ENCODE data around the gene PARD3.
"Not testable (repeated sequence)": the region's sequence is repeated elsewhere in the genome, so short reads cannot be mapped to it uniquely, and the experiment has no call there.

Gene PARD3

GRCh38 chr10:34373211-34373610 lies 441.9 kb downstream of the PARD3 start:
- no peak for DNase-seq

- DNase-seq = no peak
Measured at GRCh38 chr10:34372509-34372908, 442.6 kb downstream of the PARD3 start.

GRCh38 chr10:34370126-34370525 lies 445.0 kb downstream of the PARD3 start:
- DNase-seq = no peak

- DNase-seq = no peak
Measured at GRCh38 chr10:34369120-34369519, 446.0 kb downstream of the PARD3 start.

- DNase-seq = no peak
Measured at GRCh38 chr10:34364253-34365037, 450.7 kb downstream of the PARD3 start.

GRCh38 chr10:34360984-34361383 lies 454.1 kb downstream of the PARD3 start:
- DNase-seq = no peak

GRCh38 chr10:34359435-34359813 lies 455.7 kb downstream of the PARD3 start:
- no peak for DNase-seq

- DNase-seq = no peak
Measured at GRCh38 chr10:34358729-34359434, 456.2 kb downstream of the PARD3 start.

- DNase-seq = no peak
Measured at GRCh38 chr10:34356463-34356862, 458.6 kb downstream of the PARD3 start.

GRCh38 chr10:34353530-34353929 lies 461.6 kb downstream of the PARD3 start:
- DNase-seq = not testable (repeated sequence)

GRCh38 chr10:34352599-34353204 lies 462.4 kb downstream of the PARD3 start:
- not testable (repeated sequence) for DNase-seq

GRCh38 chr10:34351161-34351560 lies 463.9 kb downstream of the PARD3 start:
- no peak for DNase-seq

- no peak for DNase-seq
Measured at GRCh38 chr10:34348917-34349485, 466.1 kb downstream of the PARD3 start.

- no peak for DNase-seq
Measured at GRCh38 chr10:34348021-34348420, 467.1 kb downstream of the PARD3 start.

- DNase-seq = no peak
Measured at GRCh38 chr10:34347131-34347530, 468.0 kb downstream of the PARD3 start.

- no peak for DNase-seq
Measured at GRCh38 chr10:34346516-34347100, 468.5 kb downstream of the PARD3 start.

- DNase-seq = no peak
Measured at GRCh38 chr10:34345383-34345782, 469.7 kb downstream of the PARD3 start.

- no peak for DNase-seq
Measured at GRCh38 chr10:34343764-34344163, 471.3 kb downstream of the PARD3 start.

- DNase-seq = no peak
Measured at GRCh38 chr10:34341473-34341872, 473.6 kb downstream of the PARD3 start.

- DNase-seq = no peak
Measured at GRCh38 chr10:34340934-34341333, 474.2 kb downstream of the PARD3 start.

- DNase-seq = no peak
Measured at GRCh38 chr10:34339816-34340553, 475.1 kb downstream of the PARD3 start.

GRCh38 chr10:34337917-34338316 lies 477.2 kb downstream of the PARD3 start:
- no peak for DNase-seq

Measured in C1 segment of cervical spinal cord (tissue), 14 donors.